GM19238 (cell line): ENCODE data around the gene TMEM95.
"Not testable (repeated sequence)": the region's sequence is repeated elsewhere in the genome, so short reads cannot be mapped to it uniquely, and the experiment has no call there.

ENCODE experiments used
- DNase-seq: peaks from one replicate; pipeline ENCODE4 v3.0.0; 2011; ENCODE audit warnings: low spot score; ENCODE audit not compliant: insufficient read length

Gene TMEM95

GRCh38 chr17:7346761-7347614 is 8.0 kb upstream of the TMEM95 start:
- no peak for DNase-seq

- DNase-seq, result no peak
Measured at GRCh38 chr17:7347630-7348477, 7.1 kb upstream of the TMEM95 start.

- no peak for DNase-seq
Measured at GRCh38 chr17:7348478-7349242, 6.3 kb upstream of the TMEM95 start.

GRCh38 chr17:7351665-7352502 is 3.1 kb upstream of the TMEM95 start, which contains the start of gene KCTD11:
Gene KCTD11, plus strand, starts transcription at chr17:7352162.
- peak; percentile 93 for DNase-seq

GRCh38 chr17:7352503-7352889 is 2.5 kb upstream of the TMEM95 start:
- DNase-seq, result no peak

- no peak for DNase-seq
Measured at GRCh38 chr17:7352910-7353635, 1.9 kb upstream of the TMEM95 start.

- DNase-seq, result no peak
Measured at GRCh38 chr17:7354262-7354843, 603 bp upstream of the TMEM95 start.

DNA sequence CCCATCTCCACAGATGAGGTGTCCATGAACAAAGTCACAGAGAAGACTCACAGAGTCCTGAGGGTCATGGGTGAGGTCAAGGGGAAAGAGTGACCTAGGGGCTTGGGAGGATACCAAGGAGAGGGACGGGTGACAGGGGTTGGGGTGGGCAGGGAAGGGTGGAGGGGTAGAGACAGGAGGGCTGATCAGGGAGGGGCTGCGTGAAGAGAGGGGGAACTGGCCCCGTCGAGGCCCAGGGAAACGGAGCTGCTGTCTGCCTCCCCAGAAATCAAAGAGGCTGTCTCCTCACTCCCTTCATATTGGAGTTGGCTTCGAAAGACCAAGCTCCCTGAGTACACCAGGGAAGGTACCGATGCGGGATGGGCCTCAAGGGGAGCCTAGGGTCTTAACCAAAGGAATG is 617 bp downstream of the TMEM95 start:
- no peak for DNase-seq

DNA sequence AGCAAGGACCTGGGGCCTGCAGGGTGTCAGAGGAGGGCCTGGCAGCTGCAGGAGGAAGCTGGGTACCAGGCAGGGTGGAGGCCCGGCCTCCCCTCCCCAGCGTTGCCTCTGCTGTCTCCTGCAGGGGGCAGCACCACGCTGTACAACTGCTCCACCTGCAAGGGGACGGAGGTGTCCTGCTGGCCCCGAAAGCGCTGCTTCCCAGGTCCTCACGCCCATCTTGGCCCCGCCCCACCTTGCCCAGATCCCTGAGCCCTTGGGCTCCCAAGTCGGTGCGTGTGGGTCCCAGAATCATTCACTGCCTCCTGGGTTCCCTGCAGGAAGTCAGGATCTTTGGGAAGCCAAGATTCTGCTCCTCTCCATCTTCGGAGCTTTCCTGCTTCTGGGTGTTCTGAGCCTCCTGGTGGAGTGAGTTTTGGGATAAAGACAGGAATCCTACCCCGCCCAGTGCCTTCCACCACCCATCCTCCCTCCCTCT is 1.2 kb downstream of the TMEM95 start:
- peak; percentile 86 for DNase-seq

DNA sequence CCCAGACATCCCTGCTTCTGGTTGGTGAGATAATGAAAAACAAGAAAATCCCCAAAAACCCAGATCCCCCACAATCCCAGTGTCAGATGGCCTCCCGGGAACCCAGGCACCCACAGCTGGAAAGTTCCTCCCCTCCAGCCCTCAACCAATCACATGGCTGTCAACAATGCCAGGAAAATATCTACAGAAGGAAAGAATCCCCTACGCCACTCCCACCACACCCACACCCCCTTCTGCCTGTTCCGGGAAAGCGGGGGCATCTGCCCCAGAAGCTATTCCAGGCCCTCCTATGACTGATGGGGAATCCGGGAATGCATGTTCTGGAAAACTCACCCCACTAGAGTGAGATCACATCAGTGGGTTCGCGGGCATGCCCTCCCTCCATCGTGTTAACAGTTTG is 1.8 kb downstream of the TMEM95 start:
- DNase-seq, result no peak

DNA sequence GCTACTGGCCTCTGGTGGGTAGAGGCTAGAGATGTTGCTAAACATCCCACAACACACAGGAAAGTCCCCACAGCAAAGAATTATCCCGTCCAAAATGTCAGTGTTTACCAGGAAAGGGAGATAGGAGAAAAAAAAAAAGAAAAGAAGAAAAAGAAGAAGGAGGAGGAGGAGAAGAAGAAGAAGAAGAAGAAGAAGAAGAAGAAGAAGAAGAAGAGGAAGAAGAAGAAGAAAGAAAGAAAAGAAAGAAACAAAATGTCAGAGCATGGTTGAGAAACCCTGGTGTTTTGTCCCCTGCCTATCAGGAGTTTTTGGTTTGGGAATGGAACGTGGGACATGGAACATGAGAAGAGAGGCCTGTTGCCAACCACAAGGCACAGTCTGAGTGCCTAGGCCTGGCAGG is 2.4 kb downstream of the TMEM95 start:
- DNase-seq, result no peak

DNA sequence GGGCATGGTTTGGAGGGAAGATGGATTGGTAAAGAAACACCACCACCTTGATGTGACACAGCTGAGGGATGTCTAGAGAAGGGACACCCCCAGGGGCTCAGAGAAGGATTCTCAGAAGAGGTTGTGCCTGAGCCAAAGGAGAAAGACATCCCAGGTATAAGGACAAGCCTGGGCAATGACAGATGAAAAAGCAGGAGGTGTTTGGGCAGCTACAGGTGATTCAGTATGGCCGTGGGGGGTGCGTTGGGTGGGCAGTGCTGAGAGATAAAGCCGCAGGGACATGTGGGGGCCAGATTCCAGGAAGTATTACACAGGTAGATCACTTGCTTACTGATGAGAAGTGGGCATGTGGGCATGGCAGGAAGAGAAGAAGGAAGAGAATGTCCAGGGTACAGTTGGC is 7.0 kb downstream of the TMEM95 start:
- DNase-seq, result no peak

DNA sequence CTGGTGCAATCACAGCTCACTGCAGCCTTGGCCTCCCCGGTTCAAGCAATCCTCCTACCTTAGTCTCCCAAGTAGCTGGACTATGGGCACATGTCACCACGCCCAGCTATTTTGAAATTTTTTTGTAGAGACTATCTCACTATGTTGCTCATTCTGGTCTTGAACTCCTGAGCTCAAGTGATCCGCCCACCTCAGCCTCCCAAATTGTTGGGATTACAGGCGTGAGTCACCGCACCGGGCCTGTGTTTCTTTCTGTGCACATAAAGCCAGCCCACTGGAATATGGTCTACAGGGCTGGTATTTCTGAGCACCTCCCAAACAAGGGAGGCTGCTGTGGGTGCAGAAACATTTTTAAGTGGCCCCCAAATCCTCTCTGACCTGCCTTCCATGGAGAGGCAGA is 8.4 kb downstream of the TMEM95 start:
- DNase-seq, result no peak

DNA sequence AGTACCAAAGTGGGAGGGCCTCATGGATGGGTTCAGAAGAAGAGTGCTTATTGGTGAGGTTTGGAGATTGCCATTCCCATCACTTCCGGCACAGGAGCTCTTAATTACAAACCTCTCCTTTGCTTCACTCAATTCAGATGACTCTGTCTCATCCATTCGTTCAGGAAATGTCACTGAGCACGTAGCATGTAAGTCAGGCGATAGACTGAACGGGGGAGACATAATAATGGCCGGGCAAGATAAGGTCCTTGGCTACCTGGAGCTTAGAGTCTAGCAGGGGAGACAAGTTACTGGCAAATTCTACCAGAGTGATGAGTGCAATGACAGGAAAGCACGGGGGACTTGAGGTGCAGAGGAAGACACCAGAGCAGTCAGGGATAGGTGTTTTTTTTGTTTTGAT is 11.0 kb downstream of the TMEM95 start:
- not testable (repeated sequence) for DNase-seq

DNA sequence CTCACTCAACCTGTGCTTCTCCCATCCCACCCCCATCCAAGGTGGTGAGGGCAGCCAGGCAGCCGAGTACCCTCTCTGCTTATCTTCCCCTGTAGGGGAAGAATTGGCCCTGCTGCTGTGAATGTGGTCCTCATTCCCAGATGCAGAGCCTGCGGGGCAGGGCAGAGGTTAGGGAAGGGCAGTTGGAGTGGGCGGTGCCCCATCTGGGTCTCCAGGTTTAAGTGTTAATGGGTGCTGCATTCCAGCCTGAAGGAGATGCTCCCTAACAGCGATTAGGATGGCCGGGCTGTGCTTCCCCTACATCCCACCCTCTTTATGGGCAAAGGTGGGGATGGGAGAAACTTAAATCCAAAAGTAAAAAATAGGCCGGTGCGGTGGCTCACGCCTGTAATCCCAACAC is 12.1 kb downstream of the TMEM95 start:
- DNase-seq, result no peak

GRCh38 chr17:7367918-7368598 is 13.1 kb downstream of the TMEM95 start:
- DNase-seq, result no peak

- not testable (repeated sequence) for DNase-seq
Measured at GRCh38 chr17:7368599-7368994, 13.6 kb downstream of the TMEM95 start.

DNA sequence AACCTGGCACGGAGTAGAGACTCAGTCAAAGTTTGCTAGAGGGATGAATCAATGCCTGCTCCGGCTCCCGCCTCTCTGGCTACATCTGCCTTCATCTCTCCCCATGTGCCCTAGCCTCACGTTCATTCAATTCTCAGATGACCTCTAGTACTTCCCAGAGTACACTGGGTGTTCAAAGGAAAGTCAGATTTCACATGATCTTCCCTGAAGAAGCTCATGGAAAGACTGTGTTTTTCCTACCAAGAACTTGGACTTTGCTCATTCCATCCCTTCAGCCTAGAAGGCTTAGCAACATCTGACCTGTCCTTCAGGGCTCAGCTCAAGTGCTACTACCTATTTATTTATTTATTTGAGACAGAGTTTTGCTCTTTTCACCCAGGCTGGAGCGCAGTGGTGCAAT is 14.9 kb downstream of the TMEM95 start:
- no peak for DNase-seq

DNA sequence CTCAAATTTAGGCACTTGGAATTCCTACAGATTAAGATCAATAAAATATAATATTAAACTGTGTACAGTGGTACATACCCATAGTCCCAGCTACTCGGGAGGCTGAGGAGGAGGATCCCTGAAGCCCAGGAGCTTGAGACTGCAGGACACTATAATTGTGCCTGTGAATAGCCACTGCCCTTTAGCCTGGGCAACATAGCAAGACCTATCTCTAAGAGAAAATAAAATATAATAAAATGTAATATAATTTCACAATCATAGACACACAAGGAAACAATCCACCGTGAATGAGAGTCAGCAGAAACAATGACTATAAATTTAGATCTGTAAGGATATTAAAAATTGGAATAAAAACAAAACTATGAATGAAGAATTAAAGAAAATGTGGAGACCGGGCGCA is 15.9 kb downstream of the TMEM95 start:
- DNase-seq, result no peak
